IMR-90 (cell line): ENCODE data around the gene CARNS1. TPM values are rescaled to one million over a fixed set of nuclear protein-coding genes. Genes with fewer than 3 reads are reported as not detected.

ENCODE experiments used
- ATAC-seq: fragments of 200-7000 bp; cut with Tn5 transposase; 2 replicates; pipeline ENCODE4 v1.9.1; 2020; ENCODE audit warnings: low read depth, mild to moderate bottlenecking, moderate library complexity
- BruUV-seq: library from RNA; stranded (reverse); fragments of 400-500 nt; replicated peaks from 2 replicates; lab custom pipeline; 2021; lab: Mats Ljungman, UMichigan
- CTCF ChIA-PET: fragments of 300-600 bp; formaldehyde crosslinking; extraction: SDS; loops from one replicate; lab custom pipeline; 2021; ENCODE audit warnings: antibody characterized with exemption; lab: Yijun Ruan, JAX
- POLR2A ChIA-PET: fragments of 300-600 bp; sonication (Branson Sonifier 250); formaldehyde crosslinking; loops from one replicate; lab custom pipeline; 2022; ENCODE audit warnings: antibody characterized with exemption; ENCODE audit not compliant: unreplicated experiment; lab: Charles Lee
- DNase-seq: peaks from one replicate; pipeline ENCODE4 v3.0.0; 2013
- H2AFZ ChIP-seq: replicated peaks from 2 replicates; pipeline ENCODE3; 2013; ENCODE audit warnings: low read length, mild to moderate bottlenecking; ENCODE audit not compliant: poor library complexity
- H2AK5ac ChIP-seq: 2 replicates; pipeline ENCODE4 v1.6.1; 2013; ENCODE audit warnings: low read depth, low read length, inconsistent platforms
- H2AK9ac ChIP-seq: replicated peaks from 2 replicates; pipeline ENCODE3; 2013; ENCODE audit warnings: mild to moderate bottlenecking, low read depth, low read length, moderate library complexity; ENCODE audit not compliant: poor library complexity
- H2BK120ac ChIP-seq: 2 replicates; pipeline ENCODE4 v1.6.1; 2013; ENCODE audit warnings: low read depth, low read length, inconsistent platforms
- H2BK15ac ChIP-seq: 3 replicates; pipeline ENCODE4 v1.6.1; 2013; ENCODE audit warnings: low read depth, low read length, inconsistent platforms
- H2BK20ac ChIP-seq: 2 replicates; pipeline ENCODE4 v1.6.1; 2013; ENCODE audit warnings: low read depth, mild to moderate bottlenecking, inconsistent platforms, low read length, moderate library complexity
- H2BK5ac ChIP-seq: 2 replicates; pipeline ENCODE4 v1.6.1; 2013; ENCODE audit warnings: mild to moderate bottlenecking, low read depth, low read length, inconsistent platforms; ENCODE audit not compliant: poor library complexity, severe bottlenecking
- H3K14ac ChIP-seq: replicated peaks from 2 replicates; pipeline ENCODE4 v1.6.1; 2013; ENCODE audit warnings: low read depth, low read length, inconsistent platforms
- H3K18ac ChIP-seq: 2 replicates; pipeline ENCODE4 v1.6.1; 2013; ENCODE audit warnings: low read depth, low read length, control low read depth
- H3K23ac ChIP-seq: 2 replicates; pipeline ENCODE4 v1.6.1; 2013; ENCODE audit warnings: low read depth, low read length, inconsistent platforms
- H3K27ac ChIP-seq: 2 replicates; pipeline ENCODE4 v1.5.1; 2013; ENCODE audit warnings: mild to moderate bottlenecking, control low read depth, low read length; ENCODE audit not compliant: insufficient read depth
- H3K27me3 ChIP-seq: 2 replicates; pipeline ENCODE4 v1.6.1; 2013; ENCODE audit warnings: low read length; ENCODE audit not compliant: control insufficient read depth, insufficient read depth
- H3K36me3 ChIP-seq: 2 replicates; pipeline ENCODE4 v1.6.1; 2013; ENCODE audit warnings: low read length, mixed read lengths; ENCODE audit not compliant: control insufficient read depth, insufficient read depth
- H3K4ac ChIP-seq: 2 replicates; pipeline ENCODE4 v1.6.1; 2013; ENCODE audit warnings: low read depth, low read length, inconsistent platforms
- H3K4me1 ChIP-seq: 2 replicates; pipeline ENCODE4 v1.6.1; 2013; ENCODE audit warnings: low read length, mixed read lengths; ENCODE audit not compliant: control insufficient read depth, insufficient read depth
- H3K4me2 ChIP-seq: 2 replicates; pipeline ENCODE4 v1.6.1; 2013; ENCODE audit warnings: low read depth, mild to moderate bottlenecking, control low read depth, low read length, moderate library complexity
- H3K4me3 ChIP-seq: 2 replicates; pipeline ENCODE4 v1.5.1; 2013; ENCODE audit warnings: low read depth, mild to moderate bottlenecking, control low read depth, low read length, moderate library complexity; ENCODE audit not compliant: insufficient read depth
- H3K56ac ChIP-seq: 2 replicates; pipeline ENCODE4 v1.6.1; 2013; ENCODE audit warnings: low read length, inconsistent platforms; ENCODE audit not compliant: insufficient read depth; ENCODE audit errors: extremely low read depth
- H3K79me1 ChIP-seq, 2 experiments: 2 replicates each; pipeline ENCODE4 v1.6.1; 2013; ENCODE audit warnings: low read length in 2 of 2, inconsistent platforms in 1 of 2, low read depth in 1 of 2
- H3K9ac ChIP-seq: 2 replicates; pipeline ENCODE4 v1.6.1; 2013; ENCODE audit warnings: low read depth, low read length, control low read depth
- H3K9me1 ChIP-seq: 2 replicates; pipeline ENCODE4 v1.6.1; 2013; ENCODE audit warnings: low read length, inconsistent platforms; ENCODE audit not compliant: insufficient read depth
- H3K9me3 ChIP-seq: 2 replicates; pipeline ENCODE4 v1.6.1; 2013; ENCODE audit warnings: low read length; ENCODE audit not compliant: control insufficient read depth, insufficient read depth
- H4K20me1 ChIP-seq: 2 replicates; pipeline ENCODE4 v1.6.1; 2013; ENCODE audit warnings: low read length, inconsistent platforms; ENCODE audit not compliant: insufficient read depth
- H4K5ac ChIP-seq: 2 replicates; pipeline ENCODE4 v1.6.1; 2013; ENCODE audit warnings: mild to moderate bottlenecking, low read depth, low read length, control low read depth
- H4K8ac ChIP-seq, 2 experiments: 2 replicates each; pipeline ENCODE4 v1.6.1; 2013; ENCODE audit warnings: low read depth in 2 of 2, low read length in 2 of 2, control low read depth in 1 of 2, inconsistent platforms in 1 of 2
- H4K91ac ChIP-seq: 2 replicates; pipeline ENCODE4 v1.6.1; 2013; ENCODE audit warnings: low read depth, low read length, inconsistent platforms; ENCODE audit not compliant: insufficient read depth
- CHD1 ChIP-seq: IDR thresholded peaks from 2 replicates; pipeline ENCODE4 v1.6.1; 2012; ENCODE audit warnings: low read depth, low read length, improper control_type of control experiment
- MAZ ChIP-seq: IDR thresholded peaks from 2 replicates; pipeline ENCODE4 v1.6.1; 2012; ENCODE audit warnings: low read depth, mild to moderate bottlenecking, low read length, improper control_type of control experiment, moderate library complexity, borderline replicate concordance
- NFE2L2 ChIP-seq: fragments of 150-350 bp; IDR thresholded peaks from 2 replicates; pipeline ENCODE4 v1.6.1; 2016; ENCODE audit warnings: low read depth, mild to moderate bottlenecking, low read length
- SMC3 ChIP-seq: fragments of 150-350 bp; IDR thresholded peaks from 2 replicates; pipeline ENCODE4 v1.6.1; 2016; ENCODE audit warnings: low read depth, mild to moderate bottlenecking, antibody characterized with exemption, low read length, moderate library complexity
- WGBS, 2 experiments: methylation state at CpG; one replicate each; pipeline versions ENCODE4 v1.1.5 to v1.1.7; 2013; ENCODE audit warnings: missing lambda C conversion rate in 2 of 2; ENCODE audit not compliant: insufficient read length in 1 of 2; ENCODE audit errors: extremely low coverage in 2 of 2; 5-methylcytosine and 5-hydroxymethylcytosine counted together
- dilution Hi-C: fragments of 300-500 bp; cut with HindIII; formaldehyde crosslinking; loops from one replicate; pipeline ENCODE4 v1.14.3; 2018; ENCODE audit warnings: low sequenced_read_pairs; ENCODE audit not compliant: unreplicated experiment
- in situ Hi-C: fragments of 300-500 bp; cut with MboI; formaldehyde crosslinking; loops from 3 replicates; pipeline ENCODE4 v1.14.3; 2019; ENCODE audit warnings: low sequenced_read_pairs, inconsistent platforms, mixed read lengths
- intact Hi-C: fragments of 100-400 bp; cut with micrococcal nuclease; formaldehyde crosslinking; loops from 2 replicates; pipeline ENCODE4 v1.10.0; 2022
- polyA plus RNA-seq, 3 experiments: library from polyadenylated mRNA; depleted of rRNA; stranded (reverse); fragments of >200 nt; gene quantifications; 2 replicates each; pipeline ENCODE4 v1.2.3, GENCODE V29; 2012; ENCODE audit warnings: low replicate concordance in 1 of 3
- total RNA-seq: library from RNA; depleted of rRNA; stranded (reverse); fragments of >200 nt; gene quantifications from 2 replicates; pipeline ENCODE4 v1.2.3, GENCODE V29; 2012

Gene CARNS1
- total and polyA plus RNA-seq, 2 of the 4 experiments (the other 2 are of a cell fraction): under 0.01 to 0.32 TPM

GRCh38 chr11:67428052-67429001 is 12.8 kb downstream of the CARNS1 start, which contains the start of gene RPS6KB2 (continued):
- TF ChIP-seq MAZ: peak; percentile 84; the same call in 1 of the 2 replicates
- no peak for TF ChIP-seq NFE2L2
- no peak for TF ChIP-seq CHD1

GRCh38 chr11:67429038-67429668 is 13.7 kb downstream of the CARNS1 start:
- intact Hi-C loops (no loop called here), dilution Hi-C loops (no loop called here), in situ Hi-C loops (no loop called here)
- Histone ChIP-seq H3K18ac (no peak overlapping the region), H2BK5ac (peak overlapping the region; percentile 31), H4K91ac (peak overlapping the region; percentile 90), H2AK9ac (peak overlapping the region; percentile 95), H3K23ac (peak overlapping the region; percentile 63), H3K9ac (peak overlapping the region; percentile 87), H2BK120ac (0 out of 2 replicates have a peak overlapping the region, but pooled peaks have one; percentile 17), H2AK5ac (peak overlapping the region; percentile 95), H3K4me1 (peaks cover 5% of the 10 kb centered on the region), H2BK20ac (no peak overlapping the region), H3K56ac (no peak overlapping the region), H3K36me3 (peaks cover 21% of the 10 kb centered on the region; the same call in 1 of the 2 replicates), H2BK15ac (no peak overlapping the region), H4K5ac (peak overlapping the region; percentile 53), H3K27ac (peak overlapping the region; percentile 64), H4K20me1 (no peaks in the 10 kb centered on the region; the same call in 1 of the 2 replicates), H3K4ac (peak overlapping the region; percentile 94), H3K9me1 (peaks cover 8% of the 10 kb centered on the region), H3K14ac (peak overlapping the region; percentile 56; the same call in 1 of the 2 replicates), H3K4me3 (peak overlapping the region; percentile 75), H2AFZ (peak overlapping the region; percentile 100), H3K27me3 (no peaks in the 10 kb centered on the region), H3K9me3 (no peaks in the 10 kb centered on the region), H3K4me2 (peak overlapping the region; percentile 97), H3K79me1 (peaks cover 11 to 29% of the 10 kb centered on the region in 2 experiments), H4K8ac (peak overlapping the region; percentile 47 to 87; a peak in 3 of 4 replicates)
- DNase-seq: no peak
- TF ChIP-seq MAZ (no peak), NFE2L2 (no peak), CHD1 (no peak), SMC3 (no peak)
- ChIA-PET POLR2A (no interaction called here), CTCF (no interaction called here)
- WGBS, 2 experiments: 49% methylated on average over 8 of the region's 12 CpGs; no CpG with 5 or more reads in 1 of the 2 experiments
- no TSS peak for BruUV-seq
- no peak for ATAC-seq
